Ovary (tissue), 3 donors: ENCODE results near the gene TAS2R60.
"Not testable (repeated sequence)": the region's sequence is repeated elsewhere in the genome, so short reads cannot be mapped to it uniquely, and the experiment has no call there.

Source experiments
- EP300 ChIP-seq: sonication (generic); formaldehyde crosslinking; IDR thresholded peaks from one replicate; pipeline ENCODE4 v1.6.1; 2017; ENCODE audit warnings: antibody characterized with exemption
- POLR2A ChIP-seq: fragments of 450-650 bp; IDR thresholded peaks from one replicate; pipeline ENCODE4 v1.6.1; 2017; ENCODE audit warnings: antibody characterized with exemption, mild to moderate bottlenecking, moderate library complexity
- TF ChIP-seq, protein P1 (sequence below), 3 donors: fragments of 450-650 bp in 2 of 3; fragments of 200-600 bp in 1 of 3; IDR thresholded peaks; one replicate each; pipeline versions ENCODE4 v1.5.1 to v1.8.0; 2016 to 2022; ENCODE audit warnings: antibody characterized with exemption in 3 of 3, mild to moderate bottlenecking in 1 of 3
- donor health status: DM: no; HTN: no; CAD: no.

DNA sequence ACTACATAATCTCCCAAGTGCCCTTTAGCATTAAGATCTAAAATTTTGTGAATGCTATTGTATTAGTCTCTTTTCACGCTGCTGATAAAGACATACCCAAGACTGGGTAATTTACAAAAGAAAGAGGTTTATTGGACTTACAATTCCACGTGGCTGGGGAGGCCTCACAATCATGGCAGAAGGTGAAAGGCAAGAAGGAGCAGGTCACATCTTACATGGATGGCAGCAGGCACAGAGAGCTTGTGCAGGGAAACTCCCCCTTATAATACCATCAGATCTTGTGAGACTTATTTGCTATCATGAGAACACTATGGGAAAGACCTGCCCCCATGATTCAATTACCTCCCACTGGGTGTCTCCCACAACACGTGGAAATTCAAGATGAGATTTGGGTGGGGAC is 22.6 kb upstream of the TAS2R60 start:
- TF ChIP-seq, protein P1, sequence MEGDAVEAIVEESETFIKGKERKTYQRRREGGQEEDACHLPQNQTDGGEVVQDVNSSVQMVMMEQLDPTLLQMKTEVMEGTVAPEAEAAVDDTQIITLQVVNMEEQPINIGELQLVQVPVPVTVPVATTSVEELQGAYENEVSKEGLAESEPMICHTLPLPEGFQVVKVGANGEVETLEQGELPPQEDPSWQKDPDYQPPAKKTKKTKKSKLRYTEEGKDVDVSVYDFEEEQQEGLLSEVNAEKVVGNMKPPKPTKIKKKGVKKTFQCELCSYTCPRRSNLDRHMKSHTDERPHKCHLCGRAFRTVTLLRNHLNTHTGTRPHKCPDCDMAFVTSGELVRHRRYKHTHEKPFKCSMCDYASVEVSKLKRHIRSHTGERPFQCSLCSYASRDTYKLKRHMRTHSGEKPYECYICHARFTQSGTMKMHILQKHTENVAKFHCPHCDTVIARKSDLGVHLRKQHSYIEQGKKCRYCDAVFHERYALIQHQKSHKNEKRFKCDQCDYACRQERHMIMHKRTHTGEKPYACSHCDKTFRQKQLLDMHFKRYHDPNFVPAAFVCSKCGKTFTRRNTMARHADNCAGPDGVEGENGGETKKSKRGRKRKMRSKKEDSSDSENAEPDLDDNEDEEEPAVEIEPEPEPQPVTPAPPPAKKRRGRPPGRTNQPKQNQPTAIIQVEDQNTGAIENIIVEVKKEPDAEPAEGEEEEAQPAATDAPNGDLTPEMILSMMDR (IDR thresholded peaks at IDR 0.05): not testable (repeated sequence)
- not testable (repeated sequence) for TF ChIP-seq EP300, POLR2A
